ENCODE measurements around the gene SOX5. TPM values are rescaled to one million over a fixed set of nuclear protein-coding genes. Genes with fewer than 3 reads are reported as not detected.

Gene SOX5
- total and polyA plus RNA-seq, 2 donors (not counting 1 experiment from before 2014, with no cell fraction given), result 3.9 to 17.2 TPM

DNA sequence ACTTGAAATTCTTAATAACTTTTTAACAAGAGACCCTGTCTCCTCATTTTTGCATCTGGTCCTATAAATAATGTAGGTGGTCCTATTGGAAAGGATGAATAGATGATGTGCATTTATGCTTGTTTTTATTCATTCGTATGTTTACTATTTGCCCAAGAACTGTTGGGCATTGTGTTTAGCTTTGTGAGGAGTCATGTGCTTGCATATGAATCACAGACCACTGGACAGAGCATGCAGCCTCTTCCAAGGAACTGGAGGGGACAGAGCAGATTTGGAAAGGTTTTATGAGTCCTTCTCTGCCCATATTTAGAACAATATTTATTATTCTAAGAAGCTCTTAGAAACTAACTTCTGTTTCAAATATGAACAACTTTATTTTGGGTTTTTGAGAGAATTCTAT, 414.0 kb downstream of the SOX5 start:
- Mint-ChIP-seq H3K4me3 (no peak overlapping the region), H3K4me1 (peaks cover 10% of the 10 kb centered on the region), H3K27me3 (no peaks in the 10 kb centered on the region), H3K27ac (peak overlapping the region; percentile 11), H3K9me3 (ENCODE audit: insufficient read depth) (no peaks in the 10 kb centered on the region)
- intact Hi-C loops (cut with micrococcal nuclease), result no loop called here
- no peak overlapping the region for H3K4me3 ChIP-seq (ENCODE audit: control extremely low read depth in 1 of 5, extremely low read depth in 1 of 5, insufficient read depth in 1 of 5, low read depth in 2 of 5, low read length in 4 of 5)
- no peaks in the 10 kb centered on the region for H3K36me3 ChIP-seq (replicated peaks in 1 of 2; ENCODE audit: control extremely low read depth in 1 of 2, control insufficient read depth in 1 of 2, extremely low read depth in 1 of 2, insufficient read depth in 2 of 2, low read length in 1 of 2)
- H3K9ac ChIP-seq (ENCODE audit: low read length), result no peak overlapping the region
- no peak overlapping the region for H3K27ac ChIP-seq (ENCODE audit: low read length in 2 of 2)
- H3K4me2 ChIP-seq (replicated peaks; ENCODE audit: low read depth, low read length, poor library complexity, severe bottlenecking), result no peak overlapping the region
- ChIA-PET CTCF (interaction anchor here (1.1 kb wide), 1 partner anchor 1278 kb away, joined by 3 read pairs; no protein-coding TSS in a partner anchor), POLR2A (no interaction called here)
- no peak for DNase-seq
- TF ChIP-seq EZH2 (IDR thresholded peaks at IDR 0.05; ENCODE audit: borderline replicate concordance, insufficient read depth, low read depth, low read length, poor library complexity, severe bottlenecking) (no peak), CTCF (IDR thresholded peaks at IDR 0.05) (no peak)
- H3K4me1 ChIP-seq (ENCODE audit: control insufficient read depth in 2 of 2, insufficient read depth in 2 of 2, low read length in 2 of 2), result no peaks in the 10 kb centered on the region
- no peaks in the 10 kb centered on the region for H3K27me3 ChIP-seq (replicated peaks in 1 of 4; ENCODE audit: control extremely low read depth in 1 of 4, control insufficient read depth in 3 of 4, insufficient read depth in 4 of 4, low read length in 3 of 4)
- no peaks in the 10 kb centered on the region for H3K79me2 ChIP-seq (ENCODE audit: control insufficient read depth, insufficient read depth, low read length)
- H4K20me1 ChIP-seq (ENCODE audit: control insufficient read depth, insufficient read depth, low read length, poor library complexity, severe bottlenecking), result no peaks in the 10 kb centered on the region
- no peak overlapping the region for H2AFZ ChIP-seq (ENCODE audit: insufficient read depth, low read depth, low read length, poor library complexity, severe bottlenecking)
- no peaks in the 10 kb centered on the region for H3K9me3 ChIP-seq (ENCODE audit: control extremely low read depth in 1 of 3, control insufficient read depth in 2 of 3, insufficient read depth in 1 of 3, low read length in 2 of 3)
- WGBS (ENCODE audit: insufficient coverage), result 100% methylated on average over 1 of the region's 1 CpG
- ATAC-seq (ENCODE audit: low read depth), result no peak

DNA sequence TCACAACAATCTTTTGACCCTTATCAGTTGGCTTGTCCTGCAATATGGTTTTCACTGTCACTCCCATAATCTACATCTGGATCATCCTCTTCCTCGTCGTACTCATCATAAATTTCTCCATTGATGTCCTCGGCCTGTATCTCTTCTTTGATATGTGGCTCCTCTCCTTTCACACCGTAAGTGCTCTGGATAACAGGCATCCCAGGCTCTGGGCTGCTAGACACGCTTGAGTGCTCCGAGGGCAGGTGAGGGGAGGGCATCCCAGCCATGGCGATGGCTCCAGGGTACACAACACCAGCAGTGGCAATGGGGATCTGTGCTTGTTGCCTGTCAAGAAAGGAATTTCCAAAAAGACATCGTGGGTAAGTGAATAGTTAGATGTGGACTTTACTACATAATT, 415.3 kb downstream of the SOX5 start:
- no peaks in the 10 kb centered on the region for H3K27me3 ChIP-seq (replicated peaks in 1 of 4; ENCODE audit: control extremely low read depth in 1 of 4, control insufficient read depth in 3 of 4, insufficient read depth in 4 of 4, low read length in 3 of 4)
- ATAC-seq (ENCODE audit: low read depth) (no peak), DNase-seq (no peak)
- H3K4me1 ChIP-seq (ENCODE audit: control insufficient read depth in 2 of 2, insufficient read depth in 2 of 2, low read length in 2 of 2), result no peaks in the 10 kb centered on the region
- H4K20me1 ChIP-seq (ENCODE audit: control insufficient read depth, insufficient read depth, low read length, poor library complexity, severe bottlenecking), result no peaks in the 10 kb centered on the region
- H3K79me2 ChIP-seq (ENCODE audit: control insufficient read depth, insufficient read depth, low read length), result no peaks in the 10 kb centered on the region
- H3K27ac ChIP-seq (ENCODE audit: low read length in 2 of 2), result no peak overlapping the region
- Mint-ChIP-seq H3K27ac (no peak overlapping the region), H3K4me3 (no peak overlapping the region), H3K27me3 (no peaks in the 10 kb centered on the region), H3K9me3 (ENCODE audit: insufficient read depth) (no peaks in the 10 kb centered on the region), H3K4me1 (peaks cover 10% of the 10 kb centered on the region)
- no peak overlapping the region for H3K9ac ChIP-seq (ENCODE audit: low read length)
- TF ChIP-seq CTCF (IDR thresholded peaks at IDR 0.05) (no peak), EZH2 (IDR thresholded peaks at IDR 0.05; ENCODE audit: borderline replicate concordance, insufficient read depth, low read depth, low read length, poor library complexity, severe bottlenecking) (no peak)
- intact Hi-C loops (cut with micrococcal nuclease), result no loop called here
- H3K36me3 ChIP-seq (replicated peaks in 1 of 2; ENCODE audit: control extremely low read depth in 1 of 2, control insufficient read depth in 1 of 2, extremely low read depth in 1 of 2, insufficient read depth in 2 of 2, low read length in 1 of 2), result no peaks in the 10 kb centered on the region
- POLR2A ChIA-PET, result no interaction called here
- 84% methylated on average over 7 of the region's 8 CpGs for WGBS (ENCODE audit: insufficient coverage)
- H3K4me3 ChIP-seq (ENCODE audit: control extremely low read depth in 1 of 5, extremely low read depth in 1 of 5, insufficient read depth in 1 of 5, low read depth in 2 of 5, low read length in 4 of 5), result no peak overlapping the region
- no peaks in the 10 kb centered on the region for H3K9me3 ChIP-seq (ENCODE audit: control extremely low read depth in 1 of 3, control insufficient read depth in 2 of 3, insufficient read depth in 1 of 3, low read length in 2 of 3)
- H3K4me2 ChIP-seq (replicated peaks; ENCODE audit: low read depth, low read length, poor library complexity, severe bottlenecking), result no peak overlapping the region
- CTCF ChIA-PET, result no interaction called here
- no peak overlapping the region for H2AFZ ChIP-seq (ENCODE audit: insufficient read depth, low read depth, low read length, poor library complexity, severe bottlenecking)

Data from B cell (primary cell).